GM19025 (cell line): ENCODE results near the gene RPL10L.

ENCODE experiments used
- ATAC-seq: cut with Tn5 transposase; IDR thresholded peaks from one replicate; pipeline ENCODE4 v1.9.1; 2021; ENCODE audit warnings: mild to moderate bottlenecking, low read depth, moderate library complexity; ENCODE audit not compliant: unreplicated experiment

Gene RPL10L

DNA sequence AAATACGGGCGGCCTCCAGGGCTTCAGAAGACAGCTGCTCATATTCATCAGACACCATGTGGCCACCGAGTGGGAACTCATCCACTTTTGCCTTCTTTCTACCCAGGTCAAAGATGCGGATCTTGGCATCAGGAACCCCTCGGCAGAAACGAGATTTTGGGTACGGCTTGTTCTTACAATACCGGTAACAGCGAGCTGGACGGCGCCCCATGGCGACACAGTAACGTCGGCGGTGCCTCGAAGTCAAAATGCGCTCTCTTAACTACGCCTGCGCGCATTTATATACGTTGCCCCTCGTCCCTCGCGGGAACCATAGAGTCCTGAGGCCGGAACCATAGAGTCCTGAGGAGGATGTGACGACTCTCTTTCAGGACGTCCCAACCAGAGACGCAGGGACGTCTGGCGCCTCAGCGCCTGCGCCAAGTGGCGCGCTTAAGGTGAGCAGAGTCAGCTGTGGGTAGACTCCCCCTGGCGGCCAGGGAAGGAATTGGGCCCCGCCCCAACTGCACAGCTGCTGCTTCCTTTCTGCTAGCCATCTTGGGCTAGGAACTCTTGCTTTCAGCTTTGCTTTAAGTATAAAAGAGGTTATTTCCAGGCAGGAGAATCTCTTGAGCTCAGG is at the start of gene RPL10L:
Gene RPL10L, minus strand, starts transcription at position 256 of the 619 bp plus-strand sequence. Its CDS starts 45 bp downstream, at position 211.
- no peak for ATAC-seq

DNA sequence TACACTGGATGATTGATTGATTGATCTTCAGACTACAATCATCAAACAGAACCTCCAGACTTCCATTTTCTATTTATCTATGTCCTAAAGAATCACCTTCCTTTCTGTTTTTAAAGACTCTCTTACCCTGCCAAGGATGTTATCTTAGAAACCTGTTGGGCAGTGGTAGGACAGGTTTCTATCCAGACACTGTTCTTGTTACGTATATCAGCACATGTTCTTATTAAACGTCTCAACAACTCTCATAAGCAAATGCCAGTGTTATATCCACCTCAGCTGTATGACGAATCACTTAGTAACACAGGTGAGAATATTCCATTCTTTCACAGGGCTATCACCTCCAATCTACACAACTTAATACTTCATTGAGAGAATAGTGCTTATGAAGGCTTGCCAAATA is 40.2 kb upstream of the RPL10L start:
- ATAC-seq: no peak

DNA sequence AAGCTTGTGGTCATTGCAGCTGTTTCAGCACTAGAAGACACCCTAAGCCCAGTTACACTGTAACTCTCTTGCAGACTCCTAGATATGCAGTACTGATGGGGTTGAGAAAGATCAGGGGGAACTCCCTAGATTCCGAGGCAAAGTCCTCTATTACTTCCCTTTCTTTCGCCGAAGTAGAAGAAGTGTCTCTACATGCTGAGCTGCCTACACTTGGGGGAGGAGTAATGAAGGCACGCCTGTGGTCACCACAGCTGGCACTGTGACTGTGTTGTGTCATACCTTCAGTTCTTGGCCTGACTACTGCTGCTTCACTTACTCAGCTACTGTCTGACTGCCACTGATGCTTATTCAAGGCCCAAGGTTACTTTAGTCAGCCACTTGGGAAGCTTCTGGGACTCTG is 35.1 kb upstream of the RPL10L start:
- no peak for ATAC-seq

DNA sequence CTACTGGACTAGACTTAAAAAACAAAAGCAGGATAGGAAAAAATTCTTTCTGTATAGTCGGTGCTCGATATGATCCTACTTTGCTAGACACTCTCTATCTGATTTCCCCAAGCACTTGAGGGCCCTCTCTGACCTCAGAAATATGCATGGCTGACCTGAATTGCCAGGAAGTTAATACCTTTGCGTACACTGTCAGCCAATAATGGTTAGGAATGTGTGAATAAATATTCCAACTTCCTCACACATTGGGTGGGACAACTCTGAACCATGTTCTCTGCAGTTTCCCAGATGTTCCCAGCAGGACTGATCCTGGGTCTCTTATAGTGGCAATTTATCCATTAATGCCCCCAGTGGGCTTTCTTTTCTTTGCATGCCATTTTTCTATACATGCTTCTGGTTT is 20.5 kb upstream of the RPL10L start:
- ATAC-seq: no peak

DNA sequence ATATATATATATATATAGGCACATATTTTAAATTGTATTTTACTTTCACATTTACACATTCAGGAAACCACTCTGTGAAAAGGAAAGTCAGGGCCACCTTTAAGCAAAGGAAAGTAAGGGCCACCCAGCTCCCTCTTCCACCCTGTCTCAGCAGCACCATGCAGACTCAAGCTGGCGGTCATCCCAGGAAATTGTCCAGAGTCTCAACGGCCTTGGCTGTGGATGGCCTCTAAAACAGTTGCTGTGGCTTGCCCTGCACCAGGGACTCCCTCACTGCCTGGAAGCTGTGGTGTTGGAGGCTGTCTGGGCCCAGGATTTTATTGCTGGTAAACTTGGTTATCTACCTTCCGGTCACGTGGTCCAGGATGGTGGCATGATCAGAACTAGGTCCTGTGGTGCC is 11.8 kb upstream of the RPL10L start:
- ATAC-seq: no peak

DNA sequence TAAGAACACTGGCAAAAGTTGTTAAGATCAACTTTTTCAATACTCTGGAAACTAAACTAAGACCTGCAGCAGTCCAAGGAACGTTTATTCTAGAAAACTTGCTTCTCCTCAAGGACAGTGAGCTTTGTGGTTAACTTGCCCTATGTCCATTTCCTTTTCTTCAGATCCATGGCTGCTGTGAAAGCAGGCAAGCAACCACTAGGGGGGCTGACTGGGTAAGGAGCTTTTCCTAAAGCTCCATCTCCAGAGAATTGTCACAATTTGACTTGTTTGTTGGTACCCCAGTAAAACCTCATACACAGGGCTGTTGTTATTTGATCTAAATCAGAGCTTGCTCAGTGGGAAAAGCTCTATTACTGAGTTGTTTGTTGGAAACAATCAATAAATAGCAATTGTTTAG is 10.1 kb upstream of the RPL10L start:
- no peak for ATAC-seq

DNA sequence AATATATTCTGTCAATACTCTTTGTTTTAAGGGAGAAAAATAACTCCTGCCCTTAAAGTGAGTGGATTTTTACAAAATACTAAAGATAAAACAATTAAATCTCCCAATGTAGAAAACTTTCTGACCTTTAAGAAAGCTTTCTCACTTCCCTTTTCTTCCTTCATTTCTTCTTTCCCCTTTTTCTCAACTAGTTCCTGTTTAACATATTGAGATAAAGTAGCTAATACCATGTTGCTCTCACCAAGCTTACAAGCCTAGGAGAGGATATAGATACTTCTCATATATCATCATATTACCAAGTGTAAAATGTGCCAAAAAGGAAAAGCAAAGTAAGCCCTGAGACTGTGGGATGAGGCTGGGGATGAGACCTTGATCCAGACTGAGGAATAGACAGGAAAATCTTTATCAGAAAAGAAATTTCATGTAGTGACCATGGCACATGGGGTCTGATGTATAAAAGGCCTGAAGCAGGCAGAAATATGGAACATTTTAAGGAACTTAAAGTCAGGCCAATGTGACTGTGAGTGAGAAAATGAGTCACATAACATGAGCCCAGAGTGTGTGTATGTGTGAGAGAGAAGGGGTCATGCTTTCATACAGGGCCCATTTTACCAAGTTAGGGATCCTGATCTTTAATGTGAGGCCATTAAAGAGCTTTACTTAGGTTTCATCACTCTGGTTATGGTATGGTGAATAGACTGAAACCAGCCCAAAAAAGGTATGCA is 1.6 kb upstream of the RPL10L start:
- no peak for ATAC-seq

DNA sequence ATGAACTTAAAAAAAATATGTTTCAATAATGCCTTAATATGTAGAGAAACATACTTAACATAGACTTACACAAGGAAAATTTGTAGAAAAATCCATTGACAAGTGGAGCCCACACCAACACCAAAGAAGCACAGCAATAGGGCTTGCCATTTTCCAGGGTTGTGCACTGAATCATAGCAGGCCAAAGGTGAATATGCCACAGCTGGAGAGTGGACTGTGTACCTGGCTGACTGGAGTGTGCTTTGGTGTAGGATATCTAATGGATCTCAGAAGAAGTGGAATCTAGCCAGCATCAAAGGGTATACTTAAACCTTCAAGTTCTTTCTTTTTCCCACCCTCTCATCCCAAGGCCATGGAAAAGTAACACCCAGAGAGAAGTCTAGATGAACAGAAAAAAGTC is 4.8 kb downstream of the RPL10L start:
- no peak for ATAC-seq

DNA sequence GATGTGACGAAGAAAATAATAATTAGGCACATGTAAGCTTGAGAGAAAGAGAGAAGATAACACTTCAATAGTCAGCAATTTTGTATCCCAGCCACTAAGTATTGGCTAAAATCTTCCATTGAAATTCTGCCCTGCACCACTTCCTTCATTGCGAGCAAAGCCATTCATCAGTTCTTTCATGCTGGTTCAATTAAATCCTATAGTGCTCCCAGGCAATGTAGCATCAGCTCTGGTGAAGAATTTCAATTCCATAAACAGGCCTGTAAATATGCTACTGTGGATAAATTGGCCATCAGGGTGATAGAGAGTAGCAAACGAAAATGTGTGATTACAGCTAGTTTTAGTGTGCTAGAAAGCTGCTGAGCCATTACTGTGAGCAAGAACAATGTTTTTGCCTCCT is 24.7 kb downstream of the RPL10L start:
- no peak for ATAC-seq
